Activated CD8-positive, alpha-beta memory T cell treated with anti-CD3 and anti-CD28 coated beads, Interleukin-2, amount 50 U/mL, for 24 hours (primary cell): ENCODE data around the gene MGMT.

Experiments used
- DNase-seq: peaks from one replicate; pipeline ENCODE4 v3.0.0-alpha.2; 2020; ENCODE audit errors: extremely low read depth

The MGMT gene

DNA sequence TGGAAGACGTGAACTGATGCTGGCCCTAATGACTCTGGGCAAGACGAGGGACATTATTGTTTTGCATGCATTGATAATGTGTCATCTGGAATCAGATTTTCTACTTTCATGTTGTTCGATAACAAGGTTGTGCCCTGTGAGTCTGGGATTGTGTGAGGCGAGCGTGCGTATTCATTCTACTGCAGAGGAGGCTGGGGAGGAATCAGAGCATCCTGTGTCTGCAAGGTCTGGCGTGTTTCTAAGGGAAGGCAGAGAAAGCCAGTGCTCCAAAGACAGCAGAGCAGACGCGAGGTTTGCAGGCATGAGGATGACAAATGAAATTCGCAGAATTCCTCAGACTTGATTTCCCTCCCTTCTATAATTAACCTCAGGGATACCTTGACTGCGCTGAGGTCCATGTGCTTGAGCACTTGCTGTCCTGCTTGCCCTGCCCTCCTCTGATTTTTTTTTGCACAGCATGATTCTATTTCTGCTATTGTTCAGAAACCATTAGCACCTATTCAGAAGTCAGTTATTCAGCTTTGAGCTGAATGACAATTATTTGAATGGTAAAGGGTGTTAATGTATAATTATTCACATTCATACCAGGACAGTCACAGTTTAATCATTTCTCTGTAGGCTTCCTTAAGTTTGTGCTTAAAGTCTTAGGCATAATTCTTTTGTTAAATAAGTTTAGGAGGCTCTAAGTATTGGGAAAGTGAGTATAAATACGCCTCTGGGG lies 263.4 kb downstream of the MGMT start:
- DNase-seq: no peak

GRCh38 chr10:129730993-129731325 lies 263.9 kb downstream of the MGMT start:
- no peak for DNase-seq

DNA sequence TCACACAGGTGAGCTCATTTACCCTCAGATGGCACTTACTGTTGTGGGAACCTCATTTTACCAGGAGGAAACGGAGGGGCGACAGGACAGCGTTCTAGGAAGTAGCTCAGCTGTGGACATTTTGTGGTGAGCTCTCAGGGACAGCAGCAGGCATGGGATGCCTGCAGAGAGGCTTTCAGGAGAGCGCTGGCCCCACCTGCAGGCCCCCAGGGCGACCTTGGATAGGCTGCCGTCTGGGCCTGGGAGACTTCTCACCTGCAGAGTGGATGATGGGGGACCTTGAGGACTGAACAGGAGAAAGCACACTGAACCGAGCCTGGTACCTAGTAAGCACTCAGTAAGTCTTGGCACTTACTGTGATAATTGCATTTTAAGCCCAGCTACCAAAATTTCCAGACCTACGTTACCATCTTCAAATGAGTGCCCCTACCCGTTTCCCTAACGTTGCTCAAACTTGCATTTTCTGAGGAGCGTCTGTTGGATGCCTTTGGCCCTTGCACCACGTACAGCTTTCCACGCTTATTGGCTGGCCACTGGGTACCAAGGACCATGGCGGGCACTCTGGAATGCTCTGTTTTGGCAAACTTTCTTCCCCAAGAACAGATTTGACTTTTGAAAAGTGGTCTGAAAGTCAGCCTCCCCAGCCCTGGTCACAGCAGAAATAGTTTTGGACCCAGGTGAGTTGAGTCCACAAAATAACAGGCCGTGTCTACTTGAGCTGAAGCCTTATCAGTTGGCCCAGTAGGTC lies 273.7 kb downstream of the MGMT start:
- no peak for DNase-seq

- DNase-seq: no peak
Observed at GRCh38 chr10:129741280-129741977, 274.4 kb downstream of the MGMT start.

DNA sequence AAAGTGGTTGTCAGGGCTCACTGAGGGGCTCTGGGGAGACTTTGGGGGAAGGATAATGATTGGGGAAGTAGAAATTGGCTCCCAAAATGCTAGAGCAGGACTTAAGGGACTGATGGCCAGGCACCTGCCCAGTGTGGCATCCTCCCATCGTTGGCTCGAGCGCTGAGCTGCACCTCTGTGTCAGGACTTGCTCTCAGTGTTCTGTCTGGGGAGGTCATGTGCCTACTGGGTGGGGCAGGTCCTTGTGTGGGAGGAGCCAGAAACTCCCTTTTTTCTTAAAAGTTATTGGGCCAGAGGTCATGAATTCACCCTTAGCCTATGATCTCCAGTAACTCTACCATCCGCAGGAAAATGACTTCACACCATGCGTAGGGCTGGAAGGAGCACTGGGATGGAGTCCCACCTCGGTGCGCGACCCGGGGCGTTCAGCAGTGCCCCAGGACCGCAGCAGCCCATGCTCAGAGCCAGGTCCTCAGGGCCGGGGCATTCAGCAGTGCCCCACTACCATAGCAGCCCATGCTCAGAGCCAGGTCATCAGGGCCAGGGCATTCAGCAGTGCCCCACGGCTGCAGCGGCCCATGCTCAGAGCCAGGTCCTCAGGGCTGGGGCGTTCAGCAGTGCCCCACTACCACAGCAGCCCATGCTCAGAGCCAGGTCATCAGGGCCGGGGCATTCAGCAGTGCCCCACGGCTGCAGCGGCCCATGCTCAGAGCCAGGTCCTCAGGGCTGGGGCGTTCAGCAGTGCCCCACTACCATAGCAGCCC lies 275.1 kb downstream of the MGMT start:
- no peak for DNase-seq

DNA sequence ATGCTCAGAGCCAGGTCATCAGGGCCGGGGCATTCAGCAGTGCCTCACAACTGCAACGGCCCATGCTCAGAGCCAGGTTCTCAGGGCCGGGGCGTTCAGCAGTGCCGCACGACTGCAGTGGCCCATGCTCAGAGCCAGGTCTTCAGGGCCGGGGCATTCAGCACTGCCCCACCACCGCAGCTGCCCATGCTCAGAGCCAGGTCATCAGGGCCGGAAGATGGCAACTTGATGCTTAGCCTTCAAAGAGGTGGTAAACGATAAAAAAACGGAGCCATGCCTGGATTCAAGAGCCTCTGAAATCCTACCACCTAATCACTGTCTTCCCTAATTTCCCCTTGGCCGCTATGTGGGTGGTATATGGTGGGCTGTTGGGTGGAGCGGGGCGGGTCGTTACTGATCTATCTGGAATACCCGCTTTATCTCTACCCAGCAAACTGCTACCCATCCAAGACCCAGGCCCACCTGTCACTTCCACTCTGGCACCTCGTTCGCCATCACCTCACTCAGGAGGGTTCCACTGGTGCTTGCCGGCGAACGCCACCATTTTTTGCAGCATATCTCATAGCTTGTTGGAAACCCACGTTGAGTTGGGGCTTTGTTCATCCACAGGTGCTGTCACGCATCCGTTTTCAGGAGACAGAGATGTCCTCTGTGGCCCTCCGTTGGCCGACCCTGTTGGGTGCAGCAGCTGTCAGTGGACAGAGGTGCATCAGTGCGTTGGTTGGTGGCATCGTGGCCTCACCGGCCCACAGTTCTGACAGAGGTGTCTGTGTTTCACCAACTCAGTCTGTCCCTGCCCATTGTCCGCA lies 275.9 kb downstream of the MGMT start:
- DNase-seq: no peak

GRCh38 chr10:129743738-129744133 lies 276.7 kb downstream of the MGMT start:
- DNase-seq: no peak

GRCh38 chr10:129744134-129745111 lies 277.4 kb downstream of the MGMT start:
- no peak for DNase-seq

DNA sequence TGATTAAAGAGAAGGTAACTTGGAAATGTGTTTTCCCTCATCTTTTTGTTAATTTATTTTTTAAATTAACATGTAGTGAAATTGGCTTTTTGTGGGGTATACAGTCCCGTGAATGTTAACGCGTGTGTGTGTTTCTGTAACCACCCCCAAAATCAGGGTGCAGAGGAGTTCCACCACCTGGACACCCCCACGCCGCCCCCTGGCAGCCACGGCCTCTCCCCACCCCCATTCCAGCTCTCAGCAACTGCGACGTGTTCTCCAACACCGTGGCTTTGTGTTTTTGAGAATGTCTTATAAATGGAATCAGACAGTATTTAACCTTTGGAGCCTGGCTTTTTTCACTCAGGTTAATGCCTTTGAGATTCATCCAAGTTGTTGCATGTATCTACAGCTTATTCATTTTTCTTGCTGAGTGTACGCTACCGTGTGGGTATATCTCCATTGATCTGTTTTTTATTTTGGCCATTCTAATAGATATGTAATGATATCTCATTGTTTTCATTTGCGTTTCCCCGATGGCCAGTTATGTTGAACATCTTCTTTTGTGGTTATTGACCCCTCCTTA lies 278.2 kb downstream of the MGMT start:
- no peak for DNase-seq

DNA sequence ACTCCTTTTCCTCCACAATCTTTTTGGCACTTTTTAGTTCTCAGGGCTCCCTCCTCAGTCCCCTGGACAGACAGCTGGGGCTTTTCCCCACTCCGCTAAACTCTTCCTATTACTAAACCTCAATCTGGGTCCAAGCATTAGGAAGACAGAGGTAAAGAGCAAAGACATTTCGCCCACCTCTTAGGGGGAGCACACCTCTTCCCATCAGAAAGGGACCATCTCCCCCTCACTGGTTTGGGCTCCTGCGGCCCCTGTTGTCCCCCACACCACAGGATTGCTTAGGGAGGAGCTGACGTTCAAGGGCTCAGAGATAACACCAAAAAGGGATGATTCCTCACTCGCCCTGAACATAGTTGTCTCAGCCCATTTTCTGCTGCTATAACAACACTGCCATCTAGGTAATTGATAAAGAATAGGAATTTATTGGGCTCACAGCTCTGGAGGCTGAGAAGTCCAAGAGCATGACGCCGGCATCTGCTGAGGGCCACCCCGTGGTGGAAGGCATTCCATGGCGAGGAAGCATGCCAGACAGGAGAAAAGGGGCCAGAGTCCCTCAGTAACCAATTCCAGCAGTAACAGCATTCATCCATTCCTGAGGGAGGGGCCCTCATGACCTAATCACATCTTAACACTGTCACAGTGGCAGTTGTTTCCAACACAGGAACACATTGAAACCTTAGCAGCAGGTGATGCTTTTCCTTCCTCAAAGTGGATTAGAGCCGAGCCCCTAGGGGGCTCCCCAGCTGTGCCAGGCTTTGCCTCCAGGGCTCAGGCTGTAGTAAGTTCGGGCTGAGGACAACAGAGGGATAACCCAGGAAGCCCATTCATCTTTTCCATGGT lies 287.4 kb downstream of the MGMT start:
- no peak for DNase-seq

DNA sequence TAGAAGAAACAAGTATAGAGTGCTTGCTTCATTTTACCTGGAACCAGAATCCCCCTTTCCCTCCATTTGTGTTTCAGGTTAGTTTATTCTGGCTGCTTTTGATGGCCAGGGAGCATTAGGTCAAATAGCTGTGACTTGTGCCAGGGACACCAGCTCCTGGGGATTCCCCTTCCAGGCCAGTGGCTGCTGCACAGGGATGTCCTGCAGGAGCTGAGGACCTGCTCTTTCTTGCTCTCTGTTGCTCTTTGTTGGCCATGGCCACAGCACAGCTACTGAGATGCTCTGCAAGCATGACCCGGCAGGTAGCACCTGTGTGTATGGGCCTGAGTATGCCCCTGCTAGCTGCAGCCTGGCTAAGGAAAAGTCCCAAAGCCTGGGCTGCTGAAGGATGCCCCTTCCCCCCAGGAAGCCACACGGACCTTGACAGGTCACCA lies 288.1 kb downstream of the MGMT start:
- DNase-seq: no peak

GRCh38 chr10:129755621-129756020 lies 288.6 kb downstream of the MGMT start:
- DNase-seq: no peak

DNA sequence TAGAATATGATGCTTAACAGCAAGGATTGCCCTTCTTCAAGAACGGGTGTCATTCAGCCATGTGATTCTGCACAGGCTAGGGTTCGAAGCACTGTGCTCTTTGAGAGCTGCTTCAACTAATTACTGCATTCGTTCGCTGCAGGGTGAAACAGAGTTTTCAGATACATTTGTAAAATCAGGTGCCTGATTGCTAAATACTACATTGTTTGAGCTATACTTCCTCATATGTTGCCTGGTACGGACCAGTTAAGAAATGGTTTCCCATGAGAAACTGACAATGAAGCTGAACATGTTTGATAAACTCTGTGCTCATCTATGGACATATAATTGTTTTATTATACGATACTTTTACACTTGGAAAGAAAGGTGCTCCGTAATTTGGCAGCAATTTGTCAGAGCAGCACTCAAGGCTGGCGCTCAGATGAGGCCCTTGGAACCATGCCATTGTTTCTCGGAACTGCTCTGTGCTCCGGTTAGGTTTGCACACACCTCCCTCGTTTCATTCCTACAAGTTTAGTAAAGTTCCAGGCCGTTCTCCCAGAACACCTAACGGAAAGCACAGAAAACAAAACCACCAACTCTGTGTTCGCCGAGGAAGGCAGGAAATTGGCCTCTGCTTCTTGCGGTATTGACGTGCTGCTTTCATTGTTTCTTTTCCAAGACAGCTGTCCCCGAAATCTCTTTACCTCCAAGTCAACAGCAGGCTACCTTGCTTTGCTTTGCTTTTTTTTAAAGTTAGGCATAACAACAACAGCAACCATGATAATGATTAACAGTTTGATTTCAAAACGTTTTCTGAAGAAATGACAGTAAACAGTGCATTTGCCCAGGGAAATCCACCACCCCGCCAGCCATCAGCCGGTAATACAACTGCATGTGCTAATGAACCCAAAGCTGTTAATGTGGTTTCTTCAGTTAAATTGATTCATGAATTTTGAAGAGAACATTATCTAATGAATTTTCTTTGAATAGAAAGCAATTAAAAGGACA lies 290.2 kb downstream of the MGMT start:
- DNase-seq: no peak

DNA sequence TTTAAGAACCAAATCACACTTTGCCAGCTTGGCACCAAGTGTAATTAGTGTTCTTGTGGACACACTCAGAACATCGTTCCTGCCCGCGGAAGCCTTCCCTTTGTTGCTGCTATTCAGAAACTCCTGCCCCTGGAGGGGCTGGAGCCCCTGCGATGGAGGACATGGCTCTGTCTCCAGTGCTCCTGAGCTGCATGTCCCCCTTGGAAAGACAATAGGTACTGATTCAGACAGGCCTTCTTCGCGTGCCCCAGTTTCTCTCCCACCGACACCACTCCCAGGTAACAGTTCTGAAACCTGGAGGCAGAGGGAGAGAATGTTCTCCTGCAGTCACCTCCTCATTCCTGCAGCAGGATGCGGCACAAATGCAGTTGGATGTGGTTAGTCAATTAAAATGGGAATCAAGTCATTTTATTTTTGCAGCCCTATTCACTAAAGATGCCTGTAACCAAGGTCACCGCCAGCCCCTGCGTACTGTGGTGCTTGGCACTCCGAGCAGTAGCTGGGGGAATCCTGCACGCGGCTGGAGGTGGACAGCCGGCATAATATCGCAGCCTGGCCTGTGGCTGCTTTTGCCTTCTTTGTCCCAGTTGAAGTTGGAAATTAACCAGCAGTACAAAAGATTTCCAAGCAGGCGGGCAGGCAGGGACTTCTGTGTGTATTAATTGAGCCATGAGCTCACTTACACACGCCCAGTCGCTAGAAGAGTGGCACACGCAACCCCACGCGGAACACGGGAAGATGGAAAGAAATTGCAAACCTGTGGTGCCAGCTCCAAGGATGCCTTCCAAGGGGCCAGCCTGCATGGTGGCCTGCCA lies 291.4 kb downstream of the MGMT start:
- DNase-seq: no peak

DNA sequence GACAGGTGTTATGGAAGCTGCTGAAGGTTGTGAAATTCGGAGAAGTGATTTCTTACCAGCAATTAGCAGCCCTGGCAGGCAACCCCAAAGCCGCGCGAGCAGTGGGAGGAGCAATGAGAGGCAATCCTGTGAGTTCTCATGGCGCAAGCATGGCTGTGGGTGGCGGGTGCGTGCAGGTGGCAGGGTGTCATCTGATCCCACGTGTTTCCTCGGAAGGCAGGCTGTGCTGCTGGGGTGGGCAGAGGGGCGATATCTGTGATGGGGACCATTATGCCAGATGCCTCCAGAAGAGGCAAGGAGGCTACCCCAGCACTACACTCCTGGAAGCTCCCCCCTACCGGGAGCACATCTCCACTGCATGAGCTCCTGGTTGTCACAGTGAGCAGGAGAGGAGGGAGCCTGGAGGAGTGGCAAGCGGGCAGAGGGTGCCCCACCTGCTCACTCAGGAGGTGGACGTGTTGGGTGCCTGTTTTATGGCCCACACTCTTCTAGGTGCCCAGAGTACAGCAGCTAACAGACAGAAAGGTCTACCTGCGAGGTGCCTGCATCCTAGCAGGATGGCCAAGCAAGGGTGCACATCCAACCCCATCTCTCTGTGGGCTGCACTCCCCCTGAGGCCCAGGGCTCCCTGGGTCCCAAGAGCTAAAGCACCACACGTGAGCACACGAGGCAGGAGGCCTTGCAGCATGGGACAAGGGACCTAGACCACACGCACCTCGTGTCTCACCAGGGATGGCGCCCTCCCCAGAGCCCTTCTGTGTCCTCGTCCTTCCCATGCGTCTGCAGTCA lies 292.4 kb downstream of the MGMT start:
- no peak for DNase-seq

GRCh38 chr10:129760003-129760315 lies 292.9 kb downstream of the MGMT start:
- no peak for DNase-seq
